ENCODE measurements around the gene TERC. TPM values are rescaled to one million over a fixed set of nuclear protein-coding genes. Genes with fewer than 3 reads are reported as not detected.
"Not testable (repeated sequence)": the region's sequence is repeated elsewhere in the genome, so short reads cannot be mapped to it uniquely, and the experiment has no call there.

TERC gene
- total and polyA plus RNA-seq, 10 of the 15 experiments (the other 5 are each of a cell fraction or from before 2014, with no cell fraction given), result 0.43 to 125 (median 6.2) TPM; not detected in 4

DNA sequence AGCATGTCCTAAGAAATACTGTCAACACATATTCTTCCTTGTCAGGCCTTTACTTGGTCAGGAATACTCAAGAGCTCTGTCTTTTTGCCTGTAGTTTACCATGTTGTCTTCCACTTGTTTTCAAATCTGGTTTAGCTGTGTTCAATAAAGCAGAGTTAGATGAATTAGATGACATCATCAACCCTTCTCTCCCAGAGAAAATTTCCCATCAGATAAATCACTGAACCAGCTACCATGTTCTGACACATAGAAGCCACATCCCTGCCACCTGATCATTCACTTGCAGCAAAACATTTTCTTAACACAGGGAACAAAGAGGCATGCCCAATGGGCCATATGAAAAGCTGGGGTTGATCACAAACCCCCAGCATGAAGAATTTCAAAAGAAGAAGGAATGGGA lies 42.1 kb downstream of the TERC start:
- no peaks in the 10 kb centered on the region for H4K20me1 ChIP-seq (ENCODE audit: control insufficient read depth, insufficient read depth)
- in situ Hi-C loops (cut with MboI), result no loop called here
- intact Hi-C loops (cut with micrococcal nuclease; ENCODE audit: unreplicated experiment), result no loop called here
- no peak overlapping the region for H2AFZ ChIP-seq (ENCODE audit: control insufficient read depth, low read depth, low read length)
- H3K4me3 ChIP-seq, result no peak overlapping the region
- FAIRE-seq (no peak), DNase-seq (ENCODE audit: low read depth, low spot score) (no peak), ATAC-seq (no peak)
- no peak overlapping the region for H3K4me2 ChIP-seq (ENCODE audit: control insufficient read depth, insufficient read depth)
- no peaks in the 10 kb centered on the region for H3K79me2 ChIP-seq (ENCODE audit: control insufficient read depth, insufficient read depth, low read length)
- no TSS peak for BruUV-seq (replicated peaks)
- ChIA-PET POLR2A (no interaction called here), SMC1A (ENCODE audit: uncharacterized antibody, unreplicated experiment) (interaction anchor here (0.8 kb wide), 1 partner anchor 18 kb away, joined by 3 read pairs; no protein-coding TSS in a partner anchor), RAD21 (ENCODE audit: unreplicated experiment) (no interaction called here), CTCF (no interaction called here)
- no peak overlapping the region for H3K9ac ChIP-seq (ENCODE audit: control insufficient read depth, insufficient read depth, low read length)
- no peaks in the 10 kb centered on the region; the same call in 2 of the 3 replicates for H3K9me3 ChIP-seq (replicated peaks; ENCODE audit: control insufficient read depth, insufficient read depth, low read length)
- no peaks in the 10 kb centered on the region for H3K36me3 ChIP-seq (ENCODE audit: control insufficient read depth in 2 of 2, insufficient read depth in 2 of 2, low read length in 1 of 2)
- TF ChIP-seq SMARCA5 (IDR thresholded peaks at IDR 0.05) (no peak), DPF2 (IDR thresholded peaks at IDR 0.05) (no peak), SIN3A (IDR thresholded peaks at IDR 0.05; ENCODE audit: low read depth, low read length) (no peak), ZZZ3 (IDR thresholded peaks at IDR 0.05; ENCODE audit: control insufficient read depth, insufficient read length, low read depth) (no peak), KAT2A (conservative IDR thresholded peaks at IDR 0.05; ENCODE audit: control insufficient read depth, low read depth, low read length) (no peak), GABPA (IDR thresholded peaks at IDR 0.05; ENCODE audit: low read depth) (no peak), SMAD1 (IDR thresholded peaks at IDR 0.05; ENCODE audit: low read depth, partially characterized antibody) (no peak), PAX5 (IDR thresholded peaks at IDR 0.05; ENCODE audit: borderline replicate concordance, low read depth, low read length) (no peak), HDGF (IDR thresholded peaks at IDR 0.05) (no peak)
- TF ChIP-seq, protein P1, sequence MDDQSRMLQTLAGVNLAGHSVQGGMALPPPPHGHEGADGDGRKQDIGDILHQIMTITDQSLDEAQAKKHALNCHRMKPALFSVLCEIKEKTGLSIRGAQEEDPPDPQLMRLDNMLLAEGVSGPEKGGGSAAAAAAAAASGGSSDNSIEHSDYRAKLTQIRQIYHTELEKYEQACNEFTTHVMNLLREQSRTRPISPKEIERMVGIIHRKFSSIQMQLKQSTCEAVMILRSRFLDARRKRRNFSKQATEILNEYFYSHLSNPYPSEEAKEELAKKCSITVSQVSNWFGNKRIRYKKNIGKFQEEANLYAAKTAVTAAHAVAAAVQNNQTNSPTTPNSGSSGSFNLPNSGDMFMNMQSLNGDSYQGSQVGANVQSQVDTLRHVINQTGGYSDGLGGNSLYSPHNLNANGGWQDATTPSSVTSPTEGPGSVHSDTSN (IDR thresholded peaks at IDR 0.05; ENCODE audit: insufficient replicate concordance, low read depth, low read length), result no peak
- TF ChIP-seq, protein P2, sequence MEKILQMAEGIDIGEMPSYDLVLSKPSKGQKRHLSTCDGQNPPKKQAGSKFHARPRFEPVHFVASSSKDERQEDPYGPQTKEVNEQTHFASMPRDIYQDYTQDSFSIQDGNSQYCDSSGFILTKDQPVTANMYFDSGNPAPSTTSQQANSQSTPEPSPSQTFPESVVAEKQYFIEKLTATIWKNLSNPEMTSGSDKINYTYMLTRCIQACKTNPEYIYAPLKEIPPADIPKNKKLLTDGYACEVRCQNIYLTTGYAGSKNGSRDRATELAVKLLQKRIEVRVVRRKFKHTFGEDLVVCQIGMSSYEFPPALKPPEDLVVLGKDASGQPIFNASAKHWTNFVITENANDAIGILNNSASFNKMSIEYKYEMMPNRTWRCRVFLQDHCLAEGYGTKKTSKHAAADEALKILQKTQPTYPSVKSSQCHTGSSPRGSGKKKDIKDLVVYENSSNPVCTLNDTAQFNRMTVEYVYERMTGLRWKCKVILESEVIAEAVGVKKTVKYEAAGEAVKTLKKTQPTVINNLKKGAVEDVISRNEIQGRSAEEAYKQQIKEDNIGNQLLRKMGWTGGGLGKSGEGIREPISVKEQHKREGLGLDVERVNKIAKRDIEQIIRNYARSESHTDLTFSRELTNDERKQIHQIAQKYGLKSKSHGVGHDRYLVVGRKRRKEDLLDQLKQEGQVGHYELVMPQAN (conservative IDR thresholded peaks at IDR 0.05), result no peak
- H3K27ac ChIP-seq (ENCODE audit: control insufficient read depth, insufficient read depth), result no peak overlapping the region
- H3K27me3 ChIP-seq (replicated peaks in 1 of 2; ENCODE audit: control insufficient read depth in 2 of 2, insufficient read depth in 2 of 2, low read length in 1 of 2), result peaks cover 0 to 2% of the 10 kb centered on the region in 2 experiments; a peak in 1 of 4 replicates
- no peaks in the 10 kb centered on the region for H3K4me1 ChIP-seq (ENCODE audit: control insufficient read depth, insufficient read depth, low read length)

DNA sequence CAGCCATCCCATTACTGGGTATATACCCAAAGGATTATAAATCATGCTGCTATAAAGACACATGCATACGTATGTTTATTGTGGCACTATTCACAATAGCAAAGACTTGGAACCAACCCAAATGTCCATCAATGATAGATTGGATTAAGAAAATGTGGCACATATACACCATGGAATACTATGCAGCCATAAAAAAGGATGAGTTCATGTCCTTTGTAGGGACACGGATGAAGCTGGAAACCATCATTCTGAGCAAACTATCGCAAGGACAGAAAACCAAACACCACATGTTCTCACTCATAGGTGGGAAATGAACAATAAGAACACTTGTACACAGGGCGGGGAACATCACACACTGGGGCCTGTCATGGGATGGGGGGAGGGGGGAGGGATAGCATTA lies 46.4 kb downstream of the TERC start:
- CTCF ChIA-PET, result interaction anchor here (0.6 kb wide), 1 partner anchor 37 kb away, joined by 3 read pairs; no protein-coding TSS in a partner anchor
- SMC1A ChIA-PET (ENCODE audit: uncharacterized antibody, unreplicated experiment), result not testable (repeated sequence)

More for the DNA sequence above, 46.4 kb downstream of the TERC start:
- H2AFZ ChIP-seq (ENCODE audit: control insufficient read depth, low read depth, low read length); H3K79me2 ChIP-seq (ENCODE audit: control insufficient read depth, insufficient read depth, low read length); H3K27ac ChIP-seq (ENCODE audit: control insufficient read depth, insufficient read depth); ATAC-seq; H3K4me1 ChIP-seq (ENCODE audit: control insufficient read depth, insufficient read depth, low read length); H3K9me3 ChIP-seq (replicated peaks; ENCODE audit: control insufficient read depth, insufficient read depth, low read length); H3K4me3 ChIP-seq; FAIRE-seq; H3K9ac ChIP-seq (ENCODE audit: control insufficient read depth, insufficient read depth, low read length); BruUV-seq (replicated peaks); POLR2A ChIA-PET; H4K20me1 ChIP-seq (ENCODE audit: control insufficient read depth, insufficient read depth); intact Hi-C loops (cut with micrococcal nuclease; ENCODE audit: unreplicated experiment); H3K27me3 ChIP-seq (replicated peaks in 1 of 2; ENCODE audit: control insufficient read depth in 2 of 2, insufficient read depth in 2 of 2, low read length in 1 of 2); DNase-seq (ENCODE audit: low read depth, low spot score); RAD21 ChIA-PET (ENCODE audit: unreplicated experiment); H3K36me3 ChIP-seq (ENCODE audit: control insufficient read depth in 2 of 2, insufficient read depth in 2 of 2, low read length in 1 of 2); H3K4me2 ChIP-seq (ENCODE audit: control insufficient read depth, insufficient read depth); in situ Hi-C loops (cut with MboI): not testable (repeated sequence)
- 90% methylated on average over 2 of the region's 4 CpGs for WGBS (ENCODE audit: insufficient coverage, insufficient replicate concordance, low lambda C conversion rate, missing lambda C conversion rate)

All from GM12878 (cell line).